NCI-H2196 (cell line): Measurements from ENCODE around the gene PDE5A.
A peak's percentile ranks its signal among the peaks of the same experiment; 100 is the strongest.

Source experiments
- DNase-seq: peaks from one replicate; lab custom pipeline; 2025; ENCODE audit not compliant: unreplicated experiment; lab: John Stamatoyannopoulos, UW

The PDE5A gene

DNA sequence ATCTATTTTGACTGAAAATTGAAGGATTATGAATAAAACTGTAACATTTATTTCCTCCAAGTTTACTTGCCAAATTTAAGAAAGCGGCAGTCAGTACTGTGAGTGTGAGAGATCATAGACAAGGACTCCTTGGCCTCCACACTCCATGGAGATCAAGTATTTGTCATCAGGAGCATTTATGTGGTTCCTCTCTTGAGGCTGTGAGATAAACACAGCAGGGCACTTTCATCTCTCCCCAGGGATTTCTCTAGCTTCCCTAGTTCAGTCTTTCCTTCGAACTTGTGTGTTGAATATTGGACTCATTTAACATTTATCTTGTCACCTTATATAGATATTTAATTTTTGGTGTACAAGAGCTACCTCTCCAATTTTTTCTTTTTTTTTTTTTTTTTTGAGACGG is 40.8 kb downstream of the PDE5A start:
- DNase-seq: no peak

DNA sequence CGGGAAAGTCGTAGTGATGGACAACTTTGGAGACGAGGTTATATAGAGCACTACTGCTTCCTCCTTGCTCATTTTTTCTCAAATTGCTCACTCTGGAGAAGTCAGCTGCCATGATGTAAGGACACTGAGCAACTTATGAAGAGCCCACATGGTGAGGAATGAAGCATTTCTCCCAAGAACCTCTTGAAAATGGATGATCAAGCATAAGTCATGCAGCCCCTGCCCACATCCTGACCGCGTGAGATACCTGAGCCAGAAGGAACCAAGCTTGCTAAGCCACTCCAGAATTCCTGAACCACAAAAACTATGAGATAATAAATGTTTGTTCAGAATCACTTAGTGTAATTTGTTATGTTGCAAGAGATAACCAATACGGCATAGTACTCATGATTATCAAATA is 42.8 kb downstream of the PDE5A start:
- no peak for DNase-seq

DNA sequence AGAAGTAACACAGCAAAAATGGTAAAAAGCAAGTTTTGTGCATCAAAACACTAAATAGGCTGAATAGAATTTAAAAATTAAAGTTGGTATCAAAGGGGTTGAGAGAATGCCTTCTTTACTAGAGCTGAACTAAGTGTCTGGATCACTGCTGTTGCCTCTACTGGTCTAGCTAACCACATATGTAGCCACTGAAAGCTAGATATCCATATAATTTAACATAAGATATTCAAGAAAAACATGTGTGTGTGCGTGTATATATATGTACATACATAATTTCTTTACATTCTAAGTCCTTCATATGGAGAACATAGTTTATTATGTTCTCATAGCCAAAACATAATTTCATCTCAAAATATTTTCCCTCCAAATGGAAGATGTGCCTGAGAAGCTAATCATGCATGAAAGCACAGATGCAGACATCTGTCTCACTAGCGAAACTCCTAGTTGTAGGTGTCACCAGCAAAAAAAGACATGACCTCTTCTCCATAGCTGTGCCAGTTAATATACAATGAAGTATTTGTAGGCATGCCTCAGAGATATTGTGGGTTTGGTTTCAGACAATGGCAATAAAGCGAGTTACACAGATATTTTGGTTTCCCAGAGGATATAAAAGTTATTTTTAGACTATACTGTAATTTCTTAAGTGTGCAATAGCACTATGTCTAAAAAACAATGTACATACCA is 47.3 kb downstream of the PDE5A start:
- DNase-seq: no peak

DNA sequence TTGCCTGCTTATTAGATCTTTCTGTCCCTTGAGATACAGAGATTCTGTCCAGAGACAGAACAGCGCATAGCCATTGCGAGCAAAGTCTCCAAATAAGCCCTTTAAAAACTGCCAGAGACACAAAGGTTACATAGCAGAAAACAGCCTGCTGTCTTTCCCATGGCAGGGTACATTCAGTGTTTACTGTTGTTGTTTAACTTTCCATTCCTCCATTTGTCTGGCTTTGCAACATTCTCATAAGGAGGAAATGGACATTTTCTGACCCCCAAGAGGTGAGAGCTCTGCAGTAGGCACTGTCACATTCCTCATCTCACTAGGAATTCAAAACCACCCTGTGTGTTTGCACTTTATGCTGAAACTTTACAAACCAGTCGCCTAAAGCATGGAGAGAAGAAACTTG is 48.3 kb downstream of the PDE5A start:
- DNase-seq: no peak

DNA sequence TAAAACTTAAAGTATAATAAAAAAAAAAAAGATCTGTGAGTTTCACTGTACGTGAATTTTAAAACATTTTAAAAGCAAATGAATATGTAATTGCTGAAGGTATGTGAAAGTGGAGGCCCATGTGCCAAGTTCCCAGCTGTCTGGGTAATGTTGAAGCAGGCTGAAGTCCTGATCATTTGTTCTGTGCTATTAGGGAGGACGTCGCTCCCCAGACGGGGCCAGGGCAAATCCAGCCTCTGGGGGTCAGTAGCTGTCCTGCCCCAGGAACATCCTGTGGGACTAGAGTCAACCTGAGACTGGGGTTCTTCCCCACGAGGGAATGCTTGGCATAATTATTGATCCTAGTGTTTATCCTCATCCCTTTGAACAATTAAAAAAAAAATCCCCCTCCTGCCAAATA is 48.8 kb downstream of the PDE5A start:
- no peak for DNase-seq

DNA sequence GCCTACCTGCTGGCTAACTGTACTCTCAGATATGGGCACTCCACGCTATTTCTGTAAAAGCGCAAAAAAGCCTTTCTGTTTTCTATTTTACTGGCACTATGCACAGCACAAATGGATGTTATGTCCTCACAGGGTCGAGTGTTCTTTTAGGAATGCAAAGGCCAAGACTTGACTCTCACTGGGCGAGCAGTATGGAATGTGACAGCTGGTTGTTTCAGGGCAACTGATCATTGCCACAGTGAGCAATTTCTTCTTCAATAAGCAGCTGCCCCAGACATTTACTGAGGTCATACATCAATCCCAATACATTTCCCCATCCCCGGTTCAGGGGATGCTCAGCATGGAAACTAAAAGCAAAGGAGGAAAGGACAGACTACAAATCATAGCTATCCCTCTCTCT is 58.2 kb downstream of the PDE5A start:
- no peak for DNase-seq

DNA sequence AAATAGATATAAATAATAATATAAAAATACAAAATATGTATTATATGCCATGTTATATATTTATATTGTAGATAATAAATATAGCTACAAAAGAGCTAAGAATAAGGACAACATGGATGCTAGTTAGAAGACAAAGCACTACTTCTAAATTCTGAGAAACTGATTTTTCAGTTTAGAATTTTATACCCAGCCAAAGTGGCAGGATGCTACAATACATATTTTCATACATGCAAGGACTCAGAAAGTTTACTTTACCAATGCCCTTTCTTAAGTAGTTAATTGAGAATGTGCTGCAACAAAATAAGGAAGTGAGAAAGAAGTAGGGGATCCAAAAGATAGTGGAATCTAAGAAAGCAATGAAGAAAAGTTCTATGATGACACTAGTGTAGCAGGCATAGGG is 64.5 kb downstream of the PDE5A start:
- DNase-seq: no peak

DNA sequence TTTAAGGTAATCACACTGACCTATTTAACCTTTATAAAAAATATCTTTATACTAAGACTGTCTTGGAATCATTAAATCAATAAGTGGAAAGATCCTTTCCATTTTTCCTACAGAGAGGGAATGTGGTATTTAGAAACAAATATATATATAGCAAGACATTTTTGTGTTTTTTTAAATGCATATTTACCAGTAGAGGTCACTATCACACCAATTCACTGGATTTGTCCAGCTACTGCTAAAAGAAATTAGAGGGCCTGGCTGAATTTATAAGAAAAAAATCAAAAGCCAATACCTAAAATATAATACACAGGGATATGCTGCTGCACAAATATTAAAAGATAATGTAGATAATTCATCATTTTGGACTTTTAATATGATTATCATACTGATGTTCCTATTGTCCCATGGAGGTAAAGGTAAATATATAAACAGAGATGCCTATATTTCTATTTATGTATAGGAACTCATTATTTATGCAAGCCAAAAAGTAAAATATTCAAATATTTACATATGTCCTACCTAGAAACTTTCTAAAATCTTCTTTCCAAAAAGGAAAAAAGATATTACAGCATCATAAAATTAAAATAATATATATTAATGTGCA is 69.5 kb downstream of the PDE5A start:
- peak; percentile 2 for DNase-seq

DNA sequence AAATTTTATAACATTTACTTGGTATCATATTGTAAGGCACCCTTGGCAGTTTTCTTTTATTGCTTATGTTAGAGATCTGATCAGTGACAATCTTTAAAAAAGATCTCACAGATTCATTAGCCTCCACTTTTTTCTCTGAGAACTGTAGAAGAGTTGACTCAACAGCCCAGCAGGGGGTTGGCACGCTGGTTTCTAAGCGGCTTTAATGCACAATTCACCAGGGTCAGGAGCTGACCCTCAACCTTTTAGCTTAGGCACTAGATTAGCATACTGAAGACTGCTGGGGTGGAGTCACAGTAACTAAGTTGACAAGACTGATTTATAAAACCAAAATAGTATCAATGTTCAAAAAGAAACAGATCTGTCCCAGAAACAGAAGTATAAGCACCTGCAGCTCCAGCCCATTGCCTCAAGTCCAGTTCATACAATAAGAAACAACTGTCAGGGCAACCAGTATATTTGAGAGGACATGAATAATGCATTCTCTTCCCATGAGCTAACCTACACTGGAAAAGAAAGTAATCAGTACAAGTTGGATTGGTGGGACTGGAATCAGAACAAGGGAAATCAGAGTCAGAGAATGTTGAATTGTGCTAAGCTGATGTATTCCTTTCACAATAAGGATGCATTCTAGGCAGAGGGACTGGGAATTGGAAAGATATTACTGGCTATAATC is 77.6 kb downstream of the PDE5A start:
- no peak for DNase-seq

DNA sequence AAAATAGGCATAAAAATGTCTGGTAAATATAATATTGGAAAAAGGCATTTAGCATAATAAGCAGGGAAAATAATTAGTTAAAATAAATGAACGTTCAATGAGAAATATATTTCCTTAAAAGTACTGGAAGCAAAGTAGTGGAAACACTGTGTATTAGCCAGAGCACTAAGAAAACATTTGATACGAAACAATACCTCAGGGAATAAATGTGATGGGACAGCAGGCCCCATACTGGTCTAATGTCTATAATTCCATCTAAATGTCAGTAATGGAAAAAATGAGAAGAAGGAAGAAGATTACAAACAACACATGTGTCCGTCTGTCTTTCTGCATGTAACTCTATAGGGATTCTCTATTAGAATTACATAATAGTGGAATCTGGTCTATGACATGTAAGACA is 79.0 kb downstream of the PDE5A start:
- DNase-seq: no peak

DNA sequence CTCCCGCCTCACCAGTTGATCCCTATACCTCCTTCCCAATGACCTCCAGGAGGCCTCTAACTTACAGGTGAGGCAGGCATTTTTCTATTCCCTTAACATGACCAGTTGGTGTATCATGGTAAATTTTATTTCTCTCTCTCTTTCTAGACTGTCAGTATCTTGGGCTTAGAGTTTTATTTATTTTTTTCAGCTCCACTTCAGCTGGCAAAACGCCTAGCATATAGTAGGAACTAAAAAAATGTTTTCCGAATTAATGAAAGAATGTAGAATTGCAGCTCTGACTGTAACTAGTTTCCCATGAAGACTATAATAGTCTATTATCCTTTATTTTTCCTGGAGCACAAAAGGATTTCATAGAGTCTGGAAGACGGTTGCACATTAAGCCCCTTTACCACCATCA is 84.8 kb downstream of the PDE5A start:
- DNase-seq: no peak

DNA sequence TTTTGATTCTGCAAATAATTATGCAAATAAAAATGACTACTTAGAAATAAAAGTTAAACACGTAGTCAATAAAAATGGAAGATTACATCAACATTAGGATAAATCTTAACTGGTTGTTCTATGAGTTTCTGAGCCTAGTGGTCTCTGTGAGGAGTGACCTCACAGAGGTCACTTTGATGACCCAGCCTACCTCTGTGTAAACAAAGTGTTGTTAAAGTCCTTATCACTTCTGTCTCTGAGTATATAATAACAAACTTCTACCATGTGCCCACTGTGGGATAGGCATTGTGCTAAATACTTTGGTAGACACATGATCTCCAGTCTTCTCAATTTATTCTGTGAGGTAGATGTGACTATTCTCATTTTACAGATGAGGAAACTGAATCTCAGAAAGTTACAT is 85.4 kb downstream of the PDE5A start:
- no peak for DNase-seq

DNA sequence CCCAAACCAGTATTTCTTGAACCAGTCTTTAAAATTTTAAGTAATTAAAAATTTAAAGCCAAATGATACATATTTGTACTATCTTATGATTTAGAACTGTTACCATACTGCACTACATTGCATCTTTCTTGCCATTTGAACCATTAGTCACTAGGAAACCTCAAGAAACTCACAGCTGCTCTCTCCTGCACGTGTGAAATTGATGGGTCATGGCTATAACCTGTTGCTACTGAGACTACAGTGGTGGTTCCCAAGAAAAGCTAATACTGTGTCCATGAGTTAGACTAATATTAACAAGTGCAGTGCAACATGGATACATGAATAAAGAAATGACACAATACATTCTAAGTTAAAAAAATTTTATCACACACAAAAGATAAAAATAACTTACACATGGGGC is 88.4 kb downstream of the PDE5A start:
- no peak for DNase-seq

DNA sequence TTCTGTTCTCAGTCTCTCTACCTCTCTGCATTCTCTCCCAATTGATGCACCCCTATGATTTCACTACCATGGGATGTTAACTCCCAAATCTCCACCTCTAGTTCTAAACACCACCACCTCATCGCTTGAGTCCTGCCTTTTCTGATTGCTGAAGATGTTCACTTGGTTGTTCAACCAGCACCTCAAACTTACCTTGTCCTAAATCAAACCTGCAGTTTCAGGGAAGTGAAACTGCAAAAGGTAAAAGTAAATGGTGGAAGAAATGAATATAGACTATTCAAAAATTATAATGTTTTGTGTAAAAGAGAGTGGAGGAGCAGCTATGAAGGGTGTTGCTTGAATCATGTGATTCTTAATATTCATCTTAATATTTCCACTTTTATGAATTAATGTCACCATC is 91.0 kb downstream of the PDE5A start:
- DNase-seq: no peak

DNA sequence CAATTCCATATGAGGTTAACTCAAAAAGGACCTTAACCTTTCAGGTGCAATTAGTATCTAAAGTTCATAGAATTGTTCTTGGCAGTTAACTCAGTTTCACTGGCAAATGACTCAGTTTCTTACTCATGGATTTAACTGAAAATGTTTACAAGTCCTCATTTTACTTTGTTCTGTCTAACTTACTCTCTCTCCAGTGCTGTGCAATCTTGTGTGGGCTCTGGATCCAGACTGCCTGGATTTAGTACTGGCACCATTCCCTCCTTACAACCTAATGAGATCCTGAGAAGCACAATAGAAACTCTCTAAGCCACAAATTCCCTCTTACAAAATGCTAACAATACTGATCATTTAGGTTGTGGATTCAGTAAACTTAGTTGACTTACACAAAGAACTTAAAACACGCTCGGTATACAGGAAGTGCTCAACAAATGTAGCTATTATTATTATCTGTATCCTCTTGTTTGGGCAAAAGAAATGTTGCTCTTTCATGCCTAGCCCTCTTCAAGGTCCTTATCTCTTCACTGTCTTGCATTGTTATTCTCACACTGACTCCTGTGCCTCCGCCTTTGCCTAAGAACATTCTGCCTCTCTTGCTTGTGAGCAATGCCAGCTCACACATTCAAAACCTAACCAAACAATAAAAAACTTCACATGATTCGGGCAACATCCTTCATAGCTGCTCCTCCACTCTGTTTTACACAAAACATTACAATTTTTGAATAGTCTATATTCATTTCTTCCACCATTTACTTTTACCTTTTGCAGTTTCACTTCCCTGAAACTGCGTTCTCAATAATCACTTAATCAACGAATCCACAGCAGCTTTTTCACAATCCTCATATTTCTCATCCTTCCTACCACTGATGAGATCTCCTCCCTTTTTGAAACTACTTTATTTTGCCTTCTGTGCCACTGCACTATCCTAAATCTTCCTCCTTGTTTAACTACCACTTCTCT is 91.8 kb downstream of the PDE5A start:
- DNase-seq: no peak

DNA sequence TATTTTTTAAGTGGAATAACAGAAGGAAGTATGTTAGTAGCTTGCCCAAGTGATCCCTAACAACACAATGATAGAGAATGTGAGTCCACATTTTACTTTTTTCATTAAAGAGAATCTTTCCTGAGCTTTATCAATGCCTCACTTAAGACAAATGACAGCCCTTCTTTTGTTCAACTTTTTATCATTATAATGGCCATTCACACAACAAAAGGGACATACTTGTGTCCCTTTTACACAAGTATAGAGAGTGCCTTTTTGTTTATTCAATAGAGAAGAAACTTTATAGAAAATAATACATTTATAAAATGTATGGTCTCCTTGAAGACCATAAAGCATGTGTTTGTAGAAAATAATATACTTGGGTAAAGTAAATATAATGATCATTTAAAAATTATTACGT is 96.3 kb downstream of the PDE5A start:
- DNase-seq: no peak

DNA sequence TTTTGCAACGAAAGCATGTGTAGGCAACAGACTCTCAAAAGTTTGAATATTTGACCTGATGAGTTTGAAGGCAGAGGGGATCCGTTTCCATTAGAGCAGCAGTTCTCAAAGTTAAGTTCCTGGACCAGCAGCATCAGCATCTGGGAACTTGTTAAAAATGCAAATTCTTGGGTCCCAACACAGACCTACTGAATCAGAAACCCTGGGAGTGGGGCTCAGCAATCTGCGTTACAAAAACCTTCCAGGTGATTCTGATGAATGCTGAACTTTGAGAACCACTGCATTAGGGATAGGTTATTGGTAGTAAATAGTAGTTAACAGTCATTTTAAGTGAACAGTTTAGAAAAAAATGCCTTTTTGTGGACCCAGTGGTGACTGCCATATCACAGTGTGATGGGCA is 98.8 kb downstream of the PDE5A start:
- DNase-seq: no peak

DNA sequence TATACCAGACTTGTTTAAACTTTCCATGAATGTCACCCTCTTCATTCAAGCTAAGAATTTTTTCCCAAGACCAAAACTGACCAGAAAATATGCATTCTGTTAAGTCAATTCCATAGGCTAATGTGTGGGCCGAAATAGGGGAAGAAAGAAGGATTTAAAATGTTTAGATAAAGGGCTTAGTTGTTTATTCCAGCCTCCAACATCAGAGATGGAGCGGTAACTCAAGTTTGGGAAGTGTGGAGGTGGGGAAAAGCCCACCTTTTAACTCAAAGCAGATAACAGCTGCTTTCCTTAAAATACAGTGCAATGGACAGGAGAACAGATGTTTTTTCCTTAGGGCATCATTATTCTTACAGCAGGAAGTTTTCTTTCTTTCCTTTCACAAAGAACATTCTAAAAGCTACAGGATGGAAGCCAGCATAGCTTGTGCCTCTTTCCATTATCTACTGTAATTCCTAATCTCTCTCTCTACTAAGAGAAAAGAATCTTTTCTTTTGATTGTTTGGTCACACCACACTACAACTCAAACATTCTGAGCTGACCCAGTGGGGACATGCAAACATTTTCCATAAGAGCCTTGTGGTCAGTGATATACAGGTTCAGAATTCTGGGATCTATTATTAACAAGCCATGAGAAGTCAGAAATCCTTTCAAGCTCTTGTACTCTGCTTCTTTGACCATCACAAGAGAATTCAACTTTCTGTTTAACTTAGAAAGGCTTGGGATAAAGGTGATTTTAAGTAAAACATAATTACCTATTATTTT is 101.6 kb downstream of the PDE5A start:
- DNase-seq: no peak

DNA sequence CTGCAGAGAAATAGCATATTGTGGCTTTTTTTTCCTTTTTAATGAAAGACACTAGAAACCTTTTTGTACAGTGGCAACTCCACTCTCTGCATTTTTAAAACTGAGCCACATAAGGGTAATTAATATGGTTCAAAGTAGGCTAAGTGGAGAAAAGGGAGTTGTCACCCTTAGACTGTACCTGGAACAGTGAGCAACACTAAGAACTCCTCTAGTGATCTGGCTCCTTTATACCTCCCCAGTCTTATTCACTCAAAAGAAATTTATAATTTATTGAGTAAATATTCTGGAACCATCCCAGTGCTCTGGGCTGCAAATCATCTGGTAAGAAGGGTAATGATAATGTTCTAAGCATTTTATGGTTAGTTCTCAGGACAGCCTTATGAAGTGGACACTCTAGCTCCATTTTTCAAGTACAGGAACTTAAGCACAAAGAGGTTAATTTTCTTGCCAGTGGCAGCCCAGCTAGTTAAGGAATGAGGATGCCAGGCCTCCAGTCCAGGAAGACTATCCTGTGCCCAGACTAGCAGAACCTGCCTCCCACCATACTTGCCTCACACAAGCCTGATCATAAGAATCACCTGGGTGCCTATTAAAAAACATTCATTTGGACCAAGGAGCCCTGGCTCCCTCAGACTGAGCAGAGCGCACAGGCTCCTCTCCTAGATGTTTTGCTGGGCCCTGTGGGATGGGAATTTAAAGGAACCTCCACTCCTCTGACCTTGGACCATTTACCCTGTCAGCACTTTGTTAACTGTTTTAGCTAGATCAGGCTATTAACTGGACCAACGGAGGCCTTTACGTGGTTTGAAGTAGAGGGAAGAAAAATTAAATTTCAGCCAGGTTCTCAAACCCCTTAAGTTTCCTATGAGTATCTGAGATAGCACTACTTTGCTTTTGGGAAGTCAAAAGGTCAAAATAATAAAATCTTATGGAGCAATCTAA is 102.6 kb downstream of the PDE5A start:
- no peak for DNase-seq
